SHP77 (cell line): ENCODE measurements around the gene TMC1.
"Not testable (repeated sequence)": the region's sequence is repeated elsewhere in the genome, so short reads cannot be mapped to it uniquely, and the experiment has no call there.

Experiments
- DNase-seq, 2 experiments: peaks; one replicate each; lab custom pipeline; 2025; lab: John Stamatoyannopoulos, UW

The TMC1 gene

DNA sequence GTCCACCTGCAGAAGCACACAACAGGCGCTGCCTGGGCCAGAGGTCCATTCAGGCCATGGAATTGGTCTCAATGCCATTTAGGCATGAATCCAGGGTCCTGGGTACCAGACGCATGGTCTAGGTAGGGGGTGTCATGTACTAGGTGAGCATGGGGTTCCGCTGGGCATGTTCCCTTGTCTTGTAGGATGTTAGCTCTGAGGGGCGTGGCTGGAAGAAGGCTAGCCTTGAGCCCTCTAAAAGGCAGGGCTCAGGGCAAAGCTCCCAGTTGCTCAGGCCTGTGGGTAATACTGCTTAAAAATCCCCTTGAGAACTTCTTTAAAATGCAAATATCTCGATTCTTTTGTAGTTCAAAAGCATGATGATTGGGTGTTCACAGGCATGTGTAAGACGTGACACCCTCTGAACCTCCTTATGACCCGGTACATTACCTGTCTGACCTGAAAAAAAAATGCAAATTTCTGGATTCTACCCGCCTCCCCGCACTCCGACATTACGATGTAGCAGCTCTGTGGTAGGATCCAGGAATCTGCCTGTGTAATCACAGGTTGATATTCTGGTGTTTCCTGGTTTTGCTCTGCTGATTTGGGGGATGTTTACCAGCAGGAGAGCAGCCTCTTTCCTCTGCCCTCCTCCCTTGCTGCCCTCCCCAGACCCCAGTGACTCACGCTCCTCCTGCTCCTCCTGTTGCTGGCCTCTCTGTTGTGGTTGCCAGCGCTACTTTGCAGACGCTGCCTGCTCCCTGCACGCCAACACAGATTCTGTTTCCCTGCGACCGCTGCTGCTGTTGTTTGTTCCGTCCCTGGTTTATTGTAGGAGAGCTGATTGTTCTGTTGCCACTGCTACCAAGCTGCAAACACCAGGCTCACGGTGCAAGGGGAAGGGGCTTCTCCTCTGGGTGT, 5.7 kb downstream of the TMC1 start:
- DNase-seq, result peak in 1 of 2 experiments; percentile 7

DNA sequence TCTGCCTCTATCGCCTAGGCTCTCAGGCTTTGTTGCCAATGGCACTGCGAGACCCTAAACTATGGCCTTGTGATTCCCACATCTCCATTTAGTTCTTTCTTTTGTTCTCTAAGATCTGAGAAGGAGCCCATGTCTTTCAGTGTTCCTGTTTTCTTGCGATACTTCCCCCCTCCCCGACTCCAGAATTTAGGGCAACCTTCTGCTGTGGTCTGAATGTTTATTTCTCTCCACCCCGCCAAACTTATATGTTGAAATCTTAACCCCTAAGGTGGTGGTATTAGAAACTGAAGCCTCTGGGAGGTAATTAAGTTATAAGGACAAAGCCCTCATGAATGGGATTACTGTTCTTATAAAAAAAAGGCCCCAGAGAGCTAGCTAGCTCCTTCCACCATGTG, 6.4 kb downstream of the TMC1 start:
- DNase-seq, result no peak

DNA sequence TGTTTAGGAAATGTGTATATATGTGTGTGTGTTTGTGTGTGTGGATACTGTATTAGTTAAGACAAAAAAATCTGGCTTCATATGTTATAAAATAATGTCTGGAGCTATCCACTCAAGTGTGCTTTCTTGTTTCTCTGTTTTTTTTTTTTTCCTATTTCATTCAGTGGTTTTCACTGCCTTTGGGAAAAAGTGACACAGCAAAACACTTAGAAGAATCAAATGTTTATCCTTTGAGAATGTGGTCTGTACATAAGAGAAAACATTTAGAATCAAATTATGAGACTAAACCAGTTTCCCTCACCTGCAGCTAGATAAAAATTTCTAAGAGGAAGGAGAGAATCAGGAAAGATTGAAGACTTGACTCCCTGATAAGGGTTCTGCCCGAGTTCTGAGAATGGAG, 8.1 kb downstream of the TMC1 start:
- DNase-seq, result no peak

DNA sequence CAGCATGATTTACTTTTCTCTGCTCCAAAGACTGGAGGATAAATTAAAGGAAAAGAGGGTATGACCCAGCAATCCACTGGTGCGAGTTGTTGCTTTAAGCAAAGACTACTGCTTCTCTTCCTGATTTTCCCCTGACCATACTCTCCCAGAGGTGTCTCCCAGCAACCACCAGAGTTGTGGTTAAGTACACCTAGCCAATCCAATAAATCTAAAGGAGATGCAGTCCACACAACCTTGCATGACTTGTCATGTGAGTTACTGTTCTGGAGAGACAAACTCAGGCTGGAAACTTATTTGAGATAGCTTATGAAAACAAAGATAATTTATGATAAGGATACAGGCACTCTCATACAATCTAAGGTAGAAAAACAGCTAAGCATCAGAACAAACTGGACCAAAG, 11.9 kb downstream of the TMC1 start:
- no peak for DNase-seq

DNA sequence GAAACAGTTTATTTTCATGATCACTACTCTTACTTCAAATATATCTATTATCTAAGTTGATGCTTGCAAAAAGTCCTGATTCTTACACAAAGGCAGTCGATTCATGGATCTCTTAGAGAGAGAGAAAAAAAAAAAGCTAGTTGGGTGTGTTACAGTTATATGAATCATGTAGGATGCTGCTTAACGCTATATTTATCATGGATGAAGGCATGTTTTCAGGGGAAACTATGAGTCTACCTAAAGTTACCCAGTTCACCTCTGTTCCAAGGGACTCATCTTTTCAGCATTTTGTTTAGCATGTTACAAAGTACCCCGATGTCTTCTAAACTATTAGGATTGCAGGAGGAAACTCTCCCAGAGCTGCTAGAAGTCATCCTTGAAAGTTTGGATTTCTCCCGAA, 13.5 kb downstream of the TMC1 start:
- DNase-seq, result no peak

DNA sequence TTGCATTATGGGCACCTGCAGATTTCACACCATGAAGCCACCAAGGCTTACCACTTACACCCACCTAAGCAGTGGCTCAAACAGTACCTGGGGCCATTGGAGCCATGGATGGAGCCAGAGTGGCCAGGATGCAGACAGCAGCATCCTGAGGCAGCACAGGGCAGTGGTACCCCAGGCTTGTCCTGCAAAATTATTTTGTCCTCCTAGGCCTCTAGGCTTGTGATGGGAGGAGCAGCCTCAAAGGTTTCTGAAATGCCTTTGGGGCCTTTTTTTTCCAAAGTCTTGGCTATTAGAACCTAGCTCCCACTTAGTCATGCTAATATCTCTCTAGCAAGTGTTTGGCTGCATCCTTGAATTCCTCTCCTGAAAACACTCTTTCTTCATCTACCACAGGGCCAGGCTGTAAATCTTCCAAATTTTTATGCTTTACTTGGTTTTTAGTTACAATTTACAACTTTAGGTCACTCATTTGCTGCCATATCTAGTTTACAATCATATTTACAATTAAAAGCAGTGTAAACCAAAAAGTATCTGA, 15.7 kb downstream of the TMC1 start:
- DNase-seq, result no peak

DNA sequence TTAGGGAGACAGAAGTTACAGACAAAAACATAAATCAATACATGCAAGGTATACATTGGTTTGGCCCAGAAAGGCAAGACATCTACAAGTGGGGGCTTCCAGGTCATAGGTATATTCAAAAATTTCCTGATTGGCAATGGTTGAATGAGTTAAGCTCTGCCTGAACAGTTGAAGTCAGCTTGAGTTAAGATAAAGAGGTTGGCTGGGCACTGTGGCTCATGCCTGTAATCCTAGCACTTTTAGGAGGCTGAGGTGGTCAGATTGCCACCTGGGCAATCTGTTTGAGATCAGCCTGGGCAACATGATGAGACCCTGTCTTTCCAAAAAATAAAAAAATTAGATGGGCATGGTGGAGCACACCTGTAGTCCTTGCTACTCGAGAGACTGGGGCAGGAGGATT, 16.3 kb downstream of the TMC1 start:
- DNase-seq, result no peak

DNA sequence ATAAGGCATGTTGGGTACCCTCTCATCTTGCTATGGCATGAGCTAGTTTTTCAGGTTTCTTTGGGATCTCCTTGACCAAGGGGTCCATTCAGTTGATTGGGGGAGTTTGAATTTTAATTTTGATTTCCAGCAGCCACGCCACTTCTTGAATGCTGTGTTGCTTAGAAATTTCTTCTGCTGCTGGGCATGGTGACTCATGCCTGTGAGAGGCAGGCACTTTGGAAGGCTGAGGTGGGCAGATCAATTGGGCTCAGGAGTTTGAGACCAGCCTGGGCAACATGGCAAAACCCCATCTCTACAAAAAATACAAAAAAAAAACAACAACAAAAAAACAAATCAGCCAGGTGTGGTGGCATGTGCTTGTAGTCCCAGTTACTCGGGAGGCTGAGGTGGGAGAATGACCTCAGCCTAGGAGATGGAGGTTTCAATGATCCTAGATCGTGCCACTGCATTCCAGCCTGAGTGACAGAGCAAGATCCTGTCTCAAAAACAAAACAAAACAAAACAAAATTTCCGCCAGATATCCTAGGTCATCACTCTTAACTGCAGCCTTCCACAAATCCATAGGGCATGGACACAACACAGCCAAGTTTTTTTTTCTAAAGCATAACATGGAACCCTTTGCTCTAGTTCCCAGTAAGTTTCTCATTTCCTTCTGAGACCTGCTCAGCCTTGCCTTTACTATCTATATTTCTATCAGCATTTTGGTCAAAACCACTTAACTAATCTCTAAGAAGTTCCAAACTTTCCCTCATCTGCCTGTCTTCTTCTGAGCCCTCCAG, 17.7 kb downstream of the TMC1 start:
- DNase-seq, result no peak

DNA sequence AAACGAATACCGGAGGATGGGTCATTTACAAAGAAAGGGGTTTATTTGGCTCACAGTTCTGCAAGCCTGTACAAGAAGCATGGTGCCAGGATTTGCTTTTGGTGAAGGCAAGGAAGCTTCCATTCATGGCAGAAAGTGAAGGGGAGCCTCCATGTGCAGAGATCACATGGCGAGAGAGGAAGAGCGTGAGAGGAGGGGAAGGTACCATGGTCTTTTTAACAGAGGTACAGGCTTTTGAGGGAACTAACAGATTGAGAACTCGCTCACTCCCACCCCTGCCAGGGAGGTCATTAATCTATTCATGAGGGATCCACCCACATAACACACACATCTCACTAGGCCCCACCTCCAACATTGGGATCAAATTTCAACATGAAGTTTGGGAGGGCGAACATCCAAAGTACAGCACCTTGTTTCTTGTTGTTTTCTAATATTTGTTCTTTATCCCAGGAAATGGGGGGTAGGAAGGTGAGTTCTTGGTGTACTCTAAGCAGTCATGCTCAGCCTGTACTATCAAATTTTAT, 18.5 kb downstream of the TMC1 start:
- no peak for DNase-seq

DNA sequence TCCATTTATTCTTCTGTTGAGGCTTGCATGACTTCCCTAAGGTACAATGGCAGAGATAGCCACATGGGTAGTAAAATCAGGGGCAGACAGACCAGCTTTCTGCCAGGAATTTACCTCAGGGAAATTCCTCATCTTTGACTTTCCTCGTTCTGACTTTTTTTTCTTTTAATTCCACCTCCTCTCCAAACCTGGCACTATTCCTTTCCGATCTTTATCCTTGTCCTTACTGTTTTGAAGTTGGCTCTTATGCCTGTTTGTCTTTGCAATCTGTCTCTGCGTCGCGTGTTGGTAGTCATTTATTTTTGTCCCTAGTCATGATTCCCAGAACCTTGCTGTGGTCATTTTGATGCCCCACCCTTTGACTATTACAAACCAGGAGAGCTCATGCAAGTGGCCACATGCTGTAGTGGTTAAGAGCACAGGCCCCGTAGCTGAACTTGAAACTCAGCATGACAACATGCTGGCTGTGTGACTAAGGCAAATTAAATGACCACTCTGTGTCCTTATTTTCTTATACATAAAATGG, 19.0 kb downstream of the TMC1 start:
- DNase-seq, result no peak

DNA sequence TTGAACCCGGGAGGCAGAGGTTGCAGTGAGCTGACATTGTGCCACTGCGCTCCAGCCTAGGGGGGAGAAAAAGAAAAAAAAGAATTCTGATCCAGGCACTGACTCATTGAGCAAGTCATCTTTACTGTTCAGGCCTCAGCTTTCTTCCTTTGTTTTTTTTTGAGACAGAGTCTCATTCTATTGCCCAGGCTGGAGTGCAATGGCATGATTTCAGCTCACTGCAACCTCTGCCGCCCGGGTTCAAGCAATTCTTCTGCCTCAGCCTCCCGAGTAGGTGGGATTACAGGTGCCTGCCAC, 21.1 kb downstream of the TMC1 start:
- DNase-seq, result not testable (repeated sequence)

DNA sequence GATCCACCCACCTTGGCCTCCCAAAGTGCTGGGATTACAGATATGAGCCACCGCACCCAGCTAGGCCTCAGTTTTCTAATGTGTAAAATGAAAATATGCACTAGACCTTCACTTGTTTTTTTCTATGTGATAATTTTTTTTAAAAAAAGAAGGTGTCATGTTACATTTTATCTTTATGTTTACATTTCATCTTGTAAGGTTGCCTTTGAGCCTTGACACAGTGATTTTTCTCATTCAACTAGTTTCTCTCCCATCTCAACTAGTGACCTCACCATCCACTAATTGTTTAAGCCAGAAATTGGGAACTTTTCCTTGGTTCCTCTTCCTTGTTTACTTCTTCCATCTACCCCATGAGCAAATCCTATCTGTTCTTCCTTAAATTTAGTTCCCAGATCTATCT, 21.5 kb downstream of the TMC1 start:
- no peak for DNase-seq

DNA sequence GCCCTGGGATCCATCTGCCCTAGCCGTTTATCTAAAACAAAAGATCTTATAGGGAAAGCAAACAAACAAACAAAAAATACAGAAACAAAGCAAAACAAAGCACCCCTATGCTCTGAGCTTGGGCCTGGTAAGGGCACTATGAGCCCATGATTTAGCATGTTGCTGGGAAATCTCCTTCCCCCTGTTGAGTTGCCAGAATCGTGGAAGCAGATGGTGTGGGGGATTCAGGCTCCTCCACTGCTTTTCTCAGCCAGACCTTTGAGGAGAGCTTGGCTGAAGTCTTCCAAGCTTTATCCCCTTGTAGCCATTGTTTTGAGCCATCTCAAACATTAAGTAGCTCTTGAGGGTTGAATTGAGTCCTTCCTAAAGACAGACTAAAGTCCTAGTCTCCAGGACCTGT, 29.9 kb downstream of the TMC1 start:
- DNase-seq, result no peak

DNA sequence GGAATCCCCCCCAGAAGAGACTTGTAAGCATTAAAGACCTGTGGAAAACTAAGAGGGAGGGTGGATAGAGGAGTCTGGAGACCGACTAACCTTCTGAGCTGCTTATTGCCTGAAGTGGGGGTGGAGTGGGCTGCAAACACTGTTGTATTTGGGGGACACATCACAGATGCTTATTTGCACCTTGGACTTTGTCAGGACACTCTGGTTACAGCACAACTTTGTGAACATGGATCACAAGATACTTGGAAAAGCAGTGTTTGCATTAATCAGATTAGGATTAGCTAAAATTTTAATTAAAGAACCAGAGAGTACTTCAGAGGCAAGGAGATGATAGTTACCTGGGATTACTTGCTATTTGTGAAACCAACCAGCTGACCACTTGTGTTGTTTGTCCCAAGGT, 30.9 kb downstream of the TMC1 start:
- no peak for DNase-seq

DNA sequence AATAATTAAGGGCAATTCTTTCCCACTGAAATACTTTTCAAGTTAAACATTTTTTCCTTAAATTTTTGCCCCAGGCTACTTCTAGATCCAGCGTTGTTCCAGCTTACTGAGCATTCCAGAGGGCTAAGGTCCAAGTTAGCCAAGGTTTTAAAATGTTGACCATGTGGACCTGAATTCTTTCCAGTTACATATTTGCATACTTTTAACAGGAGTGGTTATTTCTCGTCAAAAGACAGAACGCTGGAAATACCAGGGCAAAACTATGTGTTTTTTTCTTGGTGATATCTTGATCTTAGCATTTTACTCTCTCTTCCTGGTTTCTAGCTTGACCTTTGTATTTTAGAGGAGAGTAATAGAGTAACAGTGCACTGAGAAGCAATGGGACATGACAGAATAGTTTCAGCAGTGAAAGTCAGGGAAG, 32.8 kb downstream of the TMC1 start:
- DNase-seq, result no peak

DNA sequence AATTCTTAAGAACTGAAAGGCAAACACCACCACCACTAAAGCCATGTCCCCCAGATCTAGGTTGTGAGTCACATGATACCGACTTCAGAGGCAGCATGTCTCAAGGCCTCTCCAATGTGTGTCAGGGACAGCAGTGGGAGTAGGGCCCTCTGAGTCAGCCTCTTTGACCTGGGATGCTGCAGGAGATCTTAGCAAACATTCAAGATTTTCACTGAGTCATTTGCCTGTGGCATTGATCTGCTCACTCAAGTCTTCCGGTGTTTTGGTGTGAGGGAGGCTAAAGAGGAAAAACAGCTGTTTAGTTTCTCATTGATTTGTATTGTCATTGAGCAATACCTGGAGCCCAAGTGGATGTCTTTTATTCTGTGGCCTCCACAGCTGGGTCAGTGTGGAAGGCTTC, 36.1 kb downstream of the TMC1 start:
- DNase-seq, result no peak

DNA sequence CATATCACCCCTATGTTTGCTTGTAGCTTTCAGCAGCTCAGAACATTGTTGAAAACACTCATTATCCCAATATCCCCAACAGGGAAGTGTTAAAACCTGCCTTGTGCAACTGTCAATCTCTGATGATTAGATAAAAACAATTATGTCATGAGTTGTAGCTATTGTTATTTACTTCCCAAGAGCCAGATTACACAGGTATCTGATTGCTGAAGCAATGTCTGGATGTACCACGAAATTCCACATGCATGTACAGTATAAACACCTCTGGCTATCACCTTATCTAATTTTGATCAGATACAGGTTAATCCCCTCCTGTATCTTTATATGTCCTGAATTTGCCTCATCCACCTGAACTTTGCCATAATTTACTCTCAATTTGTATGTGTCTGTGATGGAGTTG, 38.7 kb downstream of the TMC1 start:
- no peak for DNase-seq

DNA sequence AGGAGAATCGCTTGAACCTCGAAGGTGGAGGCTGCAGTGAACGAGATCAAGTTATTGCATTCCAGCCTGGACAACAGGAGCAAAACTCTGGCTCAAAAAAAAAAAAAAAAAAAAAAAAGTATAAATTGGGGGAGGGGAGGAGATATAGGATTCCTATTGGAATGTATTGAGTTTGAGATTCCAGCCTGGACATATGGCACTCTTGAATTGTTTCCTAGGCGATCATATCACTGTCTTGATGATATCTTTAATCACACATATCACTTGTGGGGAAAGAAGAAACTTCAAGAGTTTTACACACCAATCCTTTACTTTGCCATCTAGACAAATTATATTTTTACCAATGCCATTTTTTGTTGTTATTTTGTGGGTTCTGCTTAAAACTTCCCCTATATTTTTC, 42.4 kb downstream of the TMC1 start:
- DNase-seq, result no peak

DNA sequence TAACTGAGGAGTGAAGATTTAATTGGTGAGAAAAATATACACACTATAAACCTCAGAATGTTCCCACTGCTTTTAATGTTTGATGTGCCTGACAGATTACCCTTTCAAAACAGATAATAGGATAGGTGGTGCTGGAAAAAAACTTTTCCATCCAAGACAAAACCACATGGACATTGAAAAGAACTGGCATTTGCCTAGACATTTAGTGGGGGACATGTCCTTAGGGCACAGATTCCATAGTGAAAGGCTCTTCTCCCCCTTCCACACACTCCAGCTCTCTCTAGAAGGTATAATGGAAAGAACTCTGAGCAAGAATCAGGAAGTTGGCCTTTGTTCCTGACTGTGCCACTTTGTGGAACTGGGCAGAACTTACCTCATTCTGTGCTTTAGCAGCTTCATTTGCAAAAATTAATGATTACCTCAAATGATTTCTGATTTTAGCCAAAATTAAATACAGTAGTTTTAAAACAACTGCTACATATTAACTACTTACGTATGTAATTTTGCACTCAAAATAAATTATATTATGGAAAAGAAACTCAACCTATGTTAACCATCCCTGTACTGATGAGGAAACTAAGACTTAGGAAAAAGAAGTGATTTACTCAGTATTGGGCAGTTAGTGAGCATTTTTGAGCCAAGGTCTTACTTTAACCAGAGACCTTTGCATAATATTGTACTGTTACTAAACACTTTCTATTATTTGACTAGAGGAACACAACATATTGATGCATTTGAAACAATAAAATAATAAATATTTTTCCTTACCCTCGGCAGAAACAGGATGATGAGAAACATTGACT, 43.3 kb downstream of the TMC1 start:
- no peak for DNase-seq

DNA sequence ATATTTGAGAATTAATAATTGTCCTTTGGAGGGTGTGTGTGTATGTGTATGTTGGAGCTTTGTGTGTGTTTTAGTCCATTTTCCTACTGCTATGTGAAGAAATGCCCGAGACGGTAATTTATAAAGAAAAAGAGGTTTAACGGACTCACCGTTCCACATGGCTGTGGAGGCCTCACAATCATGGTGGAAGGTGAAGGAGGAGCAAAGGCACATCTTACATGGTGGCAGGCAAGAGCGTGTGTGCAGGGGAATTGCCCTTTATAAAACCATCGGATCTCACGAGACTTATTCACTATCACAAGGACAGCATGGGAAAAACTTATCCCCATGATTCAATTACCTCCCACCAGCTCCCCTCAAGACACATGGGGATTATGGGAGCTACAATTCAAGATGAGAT, 44.1 kb downstream of the TMC1 start:
- DNase-seq, result no peak

DNA sequence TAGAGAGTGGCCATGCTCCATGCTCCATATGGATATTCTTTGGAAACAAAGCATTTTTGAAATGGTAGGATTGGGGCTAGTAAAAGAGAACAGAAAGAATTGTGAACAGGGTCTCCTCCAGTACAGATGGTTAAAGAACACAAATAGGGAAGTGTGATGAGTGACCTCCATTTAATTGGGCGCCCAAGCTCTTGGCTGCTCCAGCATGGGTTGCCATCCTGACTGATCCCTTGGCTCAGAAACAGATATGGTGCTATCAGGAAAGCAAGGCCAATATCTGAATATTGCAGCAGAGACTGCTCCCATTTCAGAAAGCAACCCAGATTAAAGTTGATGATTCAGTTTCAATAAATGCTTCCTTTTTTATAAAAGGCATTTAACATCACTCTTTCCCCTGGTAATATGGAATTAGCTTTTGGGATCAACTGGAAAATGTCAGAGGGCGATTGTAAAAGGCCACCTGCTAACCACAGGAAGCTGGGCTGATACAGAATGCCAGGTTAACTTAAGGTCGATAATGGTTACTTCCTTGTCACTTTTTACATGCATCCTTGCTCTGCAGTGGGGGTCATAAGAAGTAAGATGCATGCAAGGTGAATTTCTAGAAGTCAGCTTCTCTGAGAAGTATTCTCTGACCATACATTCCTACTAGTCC, 52.9 kb downstream of the TMC1 start:
- no peak for DNase-seq
